Measurements from ENCODE around the gene SYT8. TPM values are rescaled to one million over a fixed set of nuclear protein-coding genes. Genes with fewer than 3 reads are reported as not detected.

The SYT8 gene
- total RNA-seq, 1 donor from 2014 or later, result 7.3 TPM

GRCh38 chr11:1847926-1848639 lies 13.3 kb downstream of the SYT8 start:
- no peak for TF ChIP-seq CTCF (IDR thresholded peaks at IDR 0.05)
- Mint-ChIP-seq H3K27me3 (ENCODE audit: low read depth) (no peaks in the 10 kb centered on the region), H3K4me3 (ENCODE audit: unreplicated experiment) (no peak overlapping the region), H3K9me3 (ENCODE audit: low read depth) (no peaks in the 10 kb centered on the region), H3K27ac (ENCODE audit: unreplicated experiment) (no peak overlapping the region), H3K4me1 (ENCODE audit: low read depth) (peaks cover 13% of the 10 kb centered on the region), H3K36me3 (ENCODE audit: low read depth) (no peaks in the 10 kb centered on the region)
- DNase-seq (ENCODE audit: low spot score), result no peak

- no peak for DNase-seq (ENCODE audit: low spot score)
- H3K27me3 Mint-ChIP-seq (ENCODE audit: low read depth), result no peaks in the 10 kb centered on the region
Observed at GRCh38 chr11:1848640-1849430, 14.0 kb downstream of the SYT8 start.

GRCh38 chr11:1851468-1852180 lies 16.8 kb downstream of the SYT8 start:
- peaks cover 4% of the 10 kb centered on the region for H3K4me1 Mint-ChIP-seq (ENCODE audit: low read depth)
- H3K27me3 Mint-ChIP-seq (ENCODE audit: low read depth), result no peaks in the 10 kb centered on the region

More at GRCh38 chr11:1848640-1849430, 14.0 kb downstream of the SYT8 start:
- no peaks in the 10 kb centered on the region for H3K36me3 Mint-ChIP-seq (ENCODE audit: low read depth)
- no peaks in the 10 kb centered on the region for H3K9me3 Mint-ChIP-seq (ENCODE audit: low read depth)
- TF ChIP-seq CTCF (IDR thresholded peaks at IDR 0.05), result no peak
- H3K4me1 Mint-ChIP-seq (ENCODE audit: low read depth), result peaks cover 13% of the 10 kb centered on the region
- H3K27ac Mint-ChIP-seq (ENCODE audit: unreplicated experiment), result no peak overlapping the region
- no peak overlapping the region for H3K4me3 Mint-ChIP-seq (ENCODE audit: unreplicated experiment)

GRCh38 chr11:1852271-1852876 lies 17.6 kb downstream of the SYT8 start:
- no peak for TF ChIP-seq CTCF (IDR thresholded peaks at IDR 0.05)
- no peaks in the 10 kb centered on the region for H3K27me3 Mint-ChIP-seq (ENCODE audit: low read depth)
- no peak for DNase-seq (ENCODE audit: low spot score)
- peaks cover 4% of the 10 kb centered on the region for H3K4me1 Mint-ChIP-seq (ENCODE audit: low read depth)
- H3K27ac Mint-ChIP-seq (ENCODE audit: unreplicated experiment), result no peak overlapping the region
- H3K9me3 Mint-ChIP-seq (ENCODE audit: low read depth), result no peaks in the 10 kb centered on the region
- H3K36me3 Mint-ChIP-seq (ENCODE audit: low read depth), result no peaks in the 10 kb centered on the region
- no peak overlapping the region for H3K4me3 Mint-ChIP-seq (ENCODE audit: unreplicated experiment)

More at GRCh38 chr11:1851468-1852180, 16.8 kb downstream of the SYT8 start:
- H3K36me3 Mint-ChIP-seq (ENCODE audit: low read depth), result no peaks in the 10 kb centered on the region
- no peak overlapping the region for H3K27ac Mint-ChIP-seq (ENCODE audit: unreplicated experiment)
- DNase-seq (ENCODE audit: low spot score), result no peak
- no peaks in the 10 kb centered on the region for H3K9me3 Mint-ChIP-seq (ENCODE audit: low read depth)
- TF ChIP-seq CTCF (IDR thresholded peaks at IDR 0.05), result no peak
- no peak overlapping the region for H3K4me3 Mint-ChIP-seq (ENCODE audit: unreplicated experiment)

- Mint-ChIP-seq H3K27ac (ENCODE audit: unreplicated experiment) (no peak within 1 kb of the TSS), H3K4me1 (ENCODE audit: low read depth) (peaks cover under 1% of the 10 kb centered on the region), H3K9me3 (ENCODE audit: low read depth) (no peaks in the 10 kb centered on the region), H3K27me3 (ENCODE audit: low read depth) (no peaks in the 10 kb centered on the region), H3K4me3 (ENCODE audit: unreplicated experiment) (no peak within 1 kb of the TSS), H3K36me3 (ENCODE audit: low read depth) (no peaks in the 10 kb centered on the region)
- DNase-seq (ENCODE audit: low spot score), result no peak
- TF ChIP-seq CTCF (IDR thresholded peaks at IDR 0.05), result no peak
Observed at GRCh38 chr11:1852877-1853276, 18.1 kb downstream of the SYT8 start, which contains the start of gene LSP1. TSS of gene LSP1 (plus strand) at chr11:1853084. CDS start at chr11:1853145, 61 bp downstream.
